GM18511 (cell line): Measurements from ENCODE around the gene SLC17A2.

Experiments used
- ATAC-seq: cut with Tn5 transposase; IDR thresholded peaks from one replicate; pipeline ENCODE4 v1.9.1; 2021; ENCODE audit warnings: mild to moderate bottlenecking, moderate library complexity; ENCODE audit not compliant: unreplicated experiment

The SLC17A2 gene

GRCh38 chr6:25921525-25922203, 8.8 kb downstream of the SLC17A2 start:
- no peak for ATAC-seq

GRCh38 chr6:25919657-25920056, 10.8 kb downstream of the SLC17A2 start:
- ATAC-seq, result no peak

- ATAC-seq, result no peak
Measured at GRCh38 chr6:25918083-25918683, 12.3 kb downstream of the SLC17A2 start.

- ATAC-seq, result no peak
Measured at GRCh38 chr6:25916789-25917490, 13.6 kb downstream of the SLC17A2 start.

GRCh38 chr6:25916330-25916729, 14.2 kb downstream of the SLC17A2 start:
- no peak for ATAC-seq

- no peak for ATAC-seq
Measured at GRCh38 chr6:25913741-25914140, 16.8 kb downstream of the SLC17A2 start.

- no peak for ATAC-seq
Measured at GRCh38 chr6:25911351-25911750, 19.1 kb downstream of the SLC17A2 start.

- no peak for ATAC-seq
Measured at GRCh38 chr6:25907475-25908014, 22.9 kb downstream of the SLC17A2 start.

- ATAC-seq, result no peak
Measured at GRCh38 chr6:25903467-25904099, 26.9 kb downstream of the SLC17A2 start.

- no peak for ATAC-seq
Measured at GRCh38 chr6:25902071-25902470, 28.4 kb downstream of the SLC17A2 start.

- ATAC-seq, result no peak
Measured at GRCh38 chr6:25900843-25901242, 29.6 kb downstream of the SLC17A2 start.

GRCh38 chr6:25899580-25900408, 30.7 kb downstream of the SLC17A2 start:
- ATAC-seq, result no peak

GRCh38 chr6:25899123-25899522, 31.4 kb downstream of the SLC17A2 start:
- ATAC-seq, result no peak

- no peak for ATAC-seq
Measured at GRCh38 chr6:25898289-25898977, 32.1 kb downstream of the SLC17A2 start.

GRCh38 chr6:25896252-25896651, 34.2 kb downstream of the SLC17A2 start:
- no peak for ATAC-seq

GRCh38 chr6:25895771-25896170, 34.7 kb downstream of the SLC17A2 start:
- no peak for ATAC-seq

- no peak for ATAC-seq
Measured at GRCh38 chr6:25893778-25894177, 36.7 kb downstream of the SLC17A2 start.

- no peak for ATAC-seq
Measured at GRCh38 chr6:25892877-25893276, 37.6 kb downstream of the SLC17A2 start.

- no peak for ATAC-seq
Measured at GRCh38 chr6:25889877-25890853, 40.3 kb downstream of the SLC17A2 start.
